Measurements from ENCODE around the gene PLAA. TPM values are rescaled to one million over a fixed set of nuclear protein-coding genes. Genes with fewer than 3 reads are reported as not detected.

Gene PLAA
- total RNA-seq, 4 donors from 2014 or later: 12.0 to 30.2 (median 28.0) TPM

DNA sequence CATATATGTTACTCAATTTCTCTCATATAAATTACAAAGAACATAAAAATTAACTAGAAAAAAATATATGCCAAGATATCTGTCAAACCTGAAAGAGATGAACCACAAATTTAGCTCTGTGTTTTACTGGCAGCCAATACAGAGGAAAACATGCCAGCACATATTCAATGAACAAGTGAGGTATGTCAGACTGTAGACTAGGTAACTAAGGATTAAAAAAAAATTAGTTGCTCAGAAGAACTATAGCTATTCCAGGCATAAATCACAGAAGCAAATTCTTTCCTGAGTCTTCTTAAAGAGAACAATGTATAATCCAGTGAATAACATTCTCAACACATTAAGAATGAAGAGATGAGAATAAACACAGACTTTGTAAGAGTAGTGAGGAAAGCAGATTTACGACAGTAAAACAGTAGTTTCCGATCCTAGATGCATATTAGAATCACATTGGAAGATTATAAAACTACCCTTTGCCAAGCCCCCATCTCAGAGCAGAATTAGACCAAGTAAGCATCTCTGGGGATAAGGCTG, 33.8 kb downstream of the PLAA start:
- no peaks in the 10 kb centered on the region for H3K4me1 ChIP-seq
- DNase-seq: no peak
- no peak overlapping the region for H3K27ac ChIP-seq
- H3K4me3 ChIP-seq: no peak overlapping the region
- in situ Hi-C loops (cut with MboI; ENCODE audit: low pct_ligation_motif_present in 1 of 4, low pct_unique_long_range_greater_than_20kb in 1 of 4, low sequenced_read_pairs in 3 of 4) (no loop called here), intact Hi-C loops (cut with DNase I; ENCODE audit: low total_unique reads) (no loop called here)
- WGBS, 2 donors (ENCODE audit: low coverage in 1 of 2): 92 to 94% methylated on average over 2 of the region's 2 CpGs
- no peak for TF ChIP-seq POLR2A (IDR thresholded peaks at IDR 0.05)
- TF ChIP-seq EP300 (IDR thresholded peaks at IDR 0.05; ENCODE audit: low read depth): no peak
- no peak for TF ChIP-seq POLR2AphosphoS5 (IDR thresholded peaks at IDR 0.05)
- TF ChIP-seq, protein P1, sequence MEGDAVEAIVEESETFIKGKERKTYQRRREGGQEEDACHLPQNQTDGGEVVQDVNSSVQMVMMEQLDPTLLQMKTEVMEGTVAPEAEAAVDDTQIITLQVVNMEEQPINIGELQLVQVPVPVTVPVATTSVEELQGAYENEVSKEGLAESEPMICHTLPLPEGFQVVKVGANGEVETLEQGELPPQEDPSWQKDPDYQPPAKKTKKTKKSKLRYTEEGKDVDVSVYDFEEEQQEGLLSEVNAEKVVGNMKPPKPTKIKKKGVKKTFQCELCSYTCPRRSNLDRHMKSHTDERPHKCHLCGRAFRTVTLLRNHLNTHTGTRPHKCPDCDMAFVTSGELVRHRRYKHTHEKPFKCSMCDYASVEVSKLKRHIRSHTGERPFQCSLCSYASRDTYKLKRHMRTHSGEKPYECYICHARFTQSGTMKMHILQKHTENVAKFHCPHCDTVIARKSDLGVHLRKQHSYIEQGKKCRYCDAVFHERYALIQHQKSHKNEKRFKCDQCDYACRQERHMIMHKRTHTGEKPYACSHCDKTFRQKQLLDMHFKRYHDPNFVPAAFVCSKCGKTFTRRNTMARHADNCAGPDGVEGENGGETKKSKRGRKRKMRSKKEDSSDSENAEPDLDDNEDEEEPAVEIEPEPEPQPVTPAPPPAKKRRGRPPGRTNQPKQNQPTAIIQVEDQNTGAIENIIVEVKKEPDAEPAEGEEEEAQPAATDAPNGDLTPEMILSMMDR (IDR thresholded peaks at IDR 0.05): no peak
- no peaks in the 10 kb centered on the region for H3K9me3 ChIP-seq
- peaks cover 0 to 41% (median 13%) of the 10 kb centered on the region in 4 donors for H3K36me3 ChIP-seq
- no peaks in the 10 kb centered on the region for H3K27me3 ChIP-seq

DNA sequence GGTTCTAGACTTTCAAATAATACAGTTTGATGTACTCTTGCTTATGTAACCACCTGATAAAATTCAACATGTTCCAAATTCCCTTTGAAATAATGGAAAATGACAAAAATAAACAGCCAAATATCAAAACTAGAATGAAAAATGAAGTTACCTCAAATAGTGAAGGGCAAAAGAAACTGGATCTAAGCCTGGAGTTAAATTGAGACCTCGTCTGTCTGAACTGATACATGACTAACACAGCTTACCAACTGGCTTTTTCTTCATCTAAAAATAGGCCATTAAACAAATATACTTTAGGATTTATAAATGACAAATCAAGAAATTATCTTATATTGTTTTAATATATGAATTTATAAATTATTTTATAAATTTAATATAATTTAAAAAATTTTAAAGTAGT, 42.4 kb downstream of the PLAA start:
- intact Hi-C loops (cut with DNase I; ENCODE audit: low total_unique reads) (no loop called here), in situ Hi-C loops (cut with MboI; ENCODE audit: low pct_ligation_motif_present in 1 of 4, low pct_unique_long_range_greater_than_20kb in 1 of 4, low sequenced_read_pairs in 3 of 4) (no loop called here)
- Histone ChIP-seq H3K27ac (no peak overlapping the region), H3K4me1 (no peaks in the 10 kb centered on the region), H3K4me3 (no peak overlapping the region), H3K9me3 (no peaks in the 10 kb centered on the region), H3K27me3 (no peaks in the 10 kb centered on the region), H3K36me3 (peaks cover 0 to 34% (median 10%) of the 10 kb centered on the region in 4 donors)
- DNase-seq: no peak
- 80 to 100% methylated on average over 1 of the region's 1 CpG for WGBS, 2 donors (ENCODE audit: low coverage in 1 of 2)
- TF ChIP-seq POLR2A (IDR thresholded peaks at IDR 0.05) (no peak), POLR2AphosphoS5 (IDR thresholded peaks at IDR 0.05) (no peak), EP300 (IDR thresholded peaks at IDR 0.05; ENCODE audit: low read depth) (no peak)
- TF ChIP-seq, protein P1 (IDR thresholded peaks at IDR 0.05): no peak

DNA sequence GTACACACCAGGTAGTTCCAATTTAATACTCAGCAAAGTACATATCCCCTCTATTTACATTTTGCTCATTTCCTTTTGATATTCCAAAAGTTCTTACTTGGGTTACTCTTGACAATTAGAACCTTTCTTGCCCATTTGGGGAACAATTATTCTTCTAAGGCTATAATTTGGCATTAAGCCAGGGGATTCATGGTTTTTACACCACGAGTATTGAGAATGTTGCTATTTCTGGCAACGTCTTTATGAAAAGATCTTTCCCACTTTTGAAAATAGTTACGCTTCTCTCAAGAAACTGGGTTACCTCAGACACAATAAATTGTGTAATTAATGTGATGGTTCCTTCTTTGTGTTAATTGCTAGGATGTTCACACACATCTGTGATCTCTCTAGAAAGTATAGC, 43.0 kb downstream of the PLAA start:
- TF ChIP-seq POLR2A (IDR thresholded peaks at IDR 0.05): no peak
- TF ChIP-seq, protein P1 (IDR thresholded peaks at IDR 0.05): no peak
- no peak for TF ChIP-seq EP300 (IDR thresholded peaks at IDR 0.05; ENCODE audit: low read depth)
- TF ChIP-seq POLR2AphosphoS5 (IDR thresholded peaks at IDR 0.05): no peak
- Histone ChIP-seq H3K4me1 (no peaks in the 10 kb centered on the region), H3K4me3 (no peak overlapping the region), H3K9me3 (no peaks in the 10 kb centered on the region), H3K36me3 (peaks cover 0 to 34% (median 10%) of the 10 kb centered on the region in 4 donors), H3K27me3 (no peaks in the 10 kb centered on the region), H3K27ac (no peak overlapping the region)
- 70 to 78% methylated on average over 3 of the region's 3 CpGs for WGBS, 2 donors (ENCODE audit: low coverage in 1 of 2)
- DNase-seq: no peak
- in situ Hi-C loops (cut with MboI; ENCODE audit: low pct_ligation_motif_present in 1 of 4, low pct_unique_long_range_greater_than_20kb in 1 of 4, low sequenced_read_pairs in 3 of 4): no loop called here
- intact Hi-C loops (cut with DNase I; ENCODE audit: low total_unique reads): no loop called here

DNA sequence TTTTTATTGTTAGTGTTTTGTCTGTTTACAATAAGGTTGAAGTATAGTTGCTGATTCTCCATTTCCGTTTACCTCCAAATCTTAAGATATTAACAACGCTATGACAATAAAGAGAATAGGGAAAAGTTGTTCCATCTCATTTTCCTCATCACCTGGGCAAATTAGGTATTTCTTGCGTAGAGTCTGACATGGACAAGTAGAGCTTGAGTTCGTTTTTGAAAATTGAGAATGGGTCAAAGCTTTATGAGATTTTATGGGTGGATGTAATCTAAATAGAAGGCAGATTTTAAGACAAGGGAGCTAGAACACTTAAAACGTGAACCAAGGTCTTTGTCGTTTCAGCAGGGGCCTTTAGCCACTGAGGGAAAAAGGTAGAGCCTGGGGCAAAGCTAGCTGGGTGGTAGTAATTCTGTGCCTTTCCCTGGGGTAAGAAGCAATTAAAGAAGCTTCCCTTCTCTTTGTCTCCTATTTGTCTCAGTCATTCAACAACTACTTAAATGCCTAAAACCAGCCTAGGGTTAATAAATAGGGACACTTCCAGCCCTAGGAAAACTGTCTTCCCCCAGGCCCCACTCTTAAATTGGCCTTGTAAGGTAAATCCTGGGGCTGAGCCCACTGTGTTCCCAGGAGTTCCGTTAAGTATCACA, 53.9 kb downstream of the PLAA start:
- in situ Hi-C loops (cut with MboI; ENCODE audit: low pct_ligation_motif_present in 1 of 4, low pct_unique_long_range_greater_than_20kb in 1 of 4, low sequenced_read_pairs in 3 of 4) (loop anchor here in 1 of 4 donors (10.0 kb wide), 1 partner anchor 62 kb away; the partner anchor contains the start of gene IFT74), intact Hi-C loops (cut with DNase I; ENCODE audit: low total_unique reads) (loop anchor here (5.0 kb wide), 1 partner anchor 1216 kb away; the partner anchor contains the start of gene TUSC1)
- Histone ChIP-seq H3K36me3 (no peaks in the 10 kb centered on the region), H3K4me1 (peaks cover 17 to 43% (median 26%) of the 10 kb centered on the region in 4 donors), H3K27me3 (no peaks in the 10 kb centered on the region), H3K4me3 (peak overlapping the region; percentile 88 to 100 (median 94)), H3K9me3 (peaks cover 0 to 4% of the 10 kb centered on the region in 2 donors), H3K27ac (peak overlapping the region; percentile 99 to 100 (median 99))
- DNase-seq: no peak
- WGBS, 2 donors (ENCODE audit: low coverage in 1 of 2): 12 to 35% methylated on average over 6 to 7 of the region's 7 CpGs
- TF ChIP-seq, protein P1 (IDR thresholded peaks at IDR 0.05): no peak
- TF ChIP-seq POLR2A (IDR thresholded peaks at IDR 0.05) (no peak), POLR2AphosphoS5 (IDR thresholded peaks at IDR 0.05) (no peak), EP300 (IDR thresholded peaks at IDR 0.05; ENCODE audit: low read depth) (no peak)

Measured in transverse colon (tissue), 4 donors.